NCI-H1092 (cell line): Measurements from ENCODE around the gene IL10RB.

Experiments
- DNase-seq: peaks from one replicate; lab custom pipeline; 2025; lab: John Stamatoyannopoulos, UW

IL10RB gene

DNA sequence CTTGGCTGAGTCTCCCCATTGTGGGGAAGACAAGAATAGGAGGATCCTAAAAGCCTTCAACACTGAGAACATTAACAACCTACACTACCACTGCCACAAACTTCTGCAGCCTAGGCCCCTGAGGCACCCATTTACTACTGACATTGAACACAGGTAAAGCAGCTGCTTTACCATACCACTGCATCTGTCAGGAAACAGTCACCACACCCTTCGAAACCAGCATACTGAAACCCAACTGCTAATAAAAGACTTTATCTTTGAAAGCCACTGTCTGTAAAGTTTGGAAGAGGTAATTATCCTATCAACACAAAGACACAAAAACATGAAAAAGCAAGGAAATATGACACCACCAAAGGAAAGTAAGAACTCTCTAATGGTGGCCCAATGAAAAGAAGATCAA lies 66.0 kb downstream of the IL10RB start:
- DNase-seq = no peak

DNA sequence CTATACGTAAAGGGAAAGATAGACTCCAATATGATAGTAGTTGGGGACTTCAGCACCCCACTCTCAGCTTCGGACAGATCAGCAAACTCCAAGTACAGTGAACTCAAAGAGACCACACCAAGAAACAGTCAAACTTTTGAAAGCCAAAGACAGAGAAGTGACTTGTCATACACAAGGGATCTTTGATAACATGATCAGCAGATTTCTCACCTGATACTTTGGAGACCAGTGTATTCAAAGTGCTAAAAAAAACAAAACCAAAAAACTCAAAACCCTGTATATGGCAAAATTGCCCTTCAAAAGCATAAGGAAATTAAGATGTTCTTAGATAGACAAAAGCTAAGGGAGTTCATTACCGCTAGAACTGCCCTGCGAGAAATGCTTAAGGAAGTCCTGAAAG lies 68.0 kb downstream of the IL10RB start:
- DNase-seq = no peak

DNA sequence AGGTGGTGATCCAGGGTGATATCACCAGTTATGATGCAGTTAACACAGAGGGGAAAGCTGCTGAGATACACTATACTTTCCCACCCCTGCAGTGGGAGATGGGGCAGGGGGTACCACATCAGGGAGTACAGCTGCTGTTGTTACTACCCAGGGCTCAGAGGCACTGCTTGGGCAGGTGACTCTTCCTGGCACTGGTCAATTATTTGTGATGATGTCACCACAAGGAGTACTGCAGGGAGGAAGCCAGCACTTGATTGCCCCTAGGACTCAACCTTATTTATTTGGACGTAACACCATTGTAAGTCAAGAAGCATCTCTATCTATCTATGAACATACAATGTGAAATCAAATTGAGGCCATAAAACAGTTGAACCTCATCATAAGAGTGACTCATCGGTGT lies 68.7 kb downstream of the IL10RB start:
- no peak for DNase-seq

DNA sequence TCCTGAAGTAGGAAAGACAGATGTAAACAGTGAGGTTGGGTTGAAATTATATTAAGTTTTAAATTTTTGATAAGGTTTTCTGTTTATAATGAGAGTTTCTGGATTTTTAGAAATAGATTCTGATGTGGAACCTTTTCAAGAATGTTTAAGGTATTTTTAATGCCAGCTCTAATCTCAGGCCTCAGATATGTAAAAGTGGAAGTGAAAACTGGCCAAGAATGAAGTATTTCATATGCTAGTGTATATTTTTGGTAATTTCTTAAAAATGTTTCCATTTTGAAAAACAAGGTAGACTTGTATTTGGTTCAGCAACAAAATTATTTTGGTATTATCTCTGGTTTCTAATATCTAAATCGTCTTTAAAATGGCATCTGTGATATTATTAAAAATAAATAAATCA lies 73.0 kb downstream of the IL10RB start:
- DNase-seq = no peak

DNA sequence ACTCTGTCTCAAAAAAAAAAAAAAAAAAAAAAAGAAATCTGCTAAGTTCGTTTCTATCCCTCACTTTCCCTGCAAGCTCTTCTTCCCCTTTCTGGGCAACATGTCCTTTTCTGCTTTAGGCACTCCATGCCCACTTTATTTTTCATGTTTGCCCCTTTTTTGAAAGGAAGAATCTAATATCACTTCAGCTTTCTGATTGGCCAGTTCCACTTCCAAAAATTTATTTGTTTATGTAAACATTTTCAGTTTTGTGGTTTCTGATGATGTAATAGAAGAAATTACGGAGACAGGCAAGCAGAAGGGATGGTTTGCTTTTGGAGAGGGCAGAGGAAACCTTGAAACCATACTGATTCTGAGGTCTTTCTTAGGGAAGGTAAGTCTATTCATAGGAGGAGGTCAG lies 73.8 kb downstream of the IL10RB start:
- no peak for DNase-seq

DNA sequence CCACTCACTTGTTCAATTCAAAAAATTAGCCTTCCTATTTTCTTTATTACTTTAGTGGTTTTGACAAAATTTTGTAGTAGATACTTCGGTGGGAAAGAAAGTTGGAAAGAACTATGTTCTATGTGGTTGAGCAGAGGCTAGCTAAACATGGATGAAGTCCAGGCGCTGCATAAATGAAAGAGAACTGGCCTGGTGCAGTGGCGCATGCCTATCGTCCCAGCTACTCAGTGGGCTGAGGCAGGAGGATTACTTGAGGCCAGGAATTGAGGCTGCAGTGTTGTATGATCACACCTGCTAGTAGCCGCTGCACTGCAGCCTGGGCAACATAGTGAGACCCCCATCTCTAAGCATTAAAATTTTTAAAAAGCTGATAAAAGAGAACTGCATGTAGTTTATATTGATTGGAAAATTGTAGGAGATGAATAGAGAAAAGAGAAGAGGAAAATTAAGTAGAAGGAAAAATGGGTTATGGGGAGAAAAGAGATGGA lies 79.6 kb downstream of the IL10RB start:
- DNase-seq = no peak
